ENCODE results near the gene ST3GAL3. TPM values are rescaled to one million over a fixed set of nuclear protein-coding genes. Genes with fewer than 3 reads are reported as not detected.

ST3GAL3 gene
- total and polyA plus RNA-seq, 10 of the 15 experiments (the other 5 are each of a cell fraction or from before 2014, with no cell fraction given), result 1.2 to 19.3 (median 11.0) TPM

GRCh38 chr1:43747736-43748135 is 40.4 kb downstream of the ST3GAL3 start:
- FAIRE-seq (no peak), ATAC-seq (no peak), DNase-seq (ENCODE audit: low read depth, low spot score) (no peak)
- ChIA-PET SMC1A (ENCODE audit: uncharacterized antibody, unreplicated experiment) (interaction anchor here (1.2 kb wide), 1 partner anchor 16 kb away, joined by 3 read pairs; no protein-coding TSS in a partner anchor), RAD21 (ENCODE audit: unreplicated experiment) (no interaction called here), POLR2A (no interaction called here), CTCF (interaction anchor here (0.7 kb wide), 1 partner anchor 94 kb away, joined by 4 read pairs; no protein-coding TSS in a partner anchor)
- in situ Hi-C loops (cut with MboI), result no loop called here
- Histone ChIP-seq H3K9me3 (replicated peaks; ENCODE audit: control insufficient read depth, insufficient read depth, low read length) (no peaks in the 10 kb centered on the region), H3K4me3 (no peak overlapping the region), H3K4me1 (ENCODE audit: control insufficient read depth, insufficient read depth, low read length) (no peaks in the 10 kb centered on the region), H2AFZ (ENCODE audit: control insufficient read depth, low read depth, low read length) (no peak overlapping the region), H4K20me1 (ENCODE audit: control insufficient read depth, insufficient read depth) (no peaks in the 10 kb centered on the region), H3K27me3 (replicated peaks in 1 of 2; ENCODE audit: control insufficient read depth in 2 of 2, insufficient read depth in 2 of 2, low read length in 1 of 2) (no peaks in the 10 kb centered on the region), H3K79me2 (ENCODE audit: control insufficient read depth, insufficient read depth, low read length) (no peaks in the 10 kb centered on the region), H3K36me3 (ENCODE audit: control insufficient read depth in 2 of 2, insufficient read depth in 2 of 2, low read length in 1 of 2) (no peaks in the 10 kb centered on the region), H3K27ac (ENCODE audit: control insufficient read depth, insufficient read depth) (no peak overlapping the region), H3K4me2 (ENCODE audit: control insufficient read depth, insufficient read depth) (no peak overlapping the region), H3K9ac (ENCODE audit: control insufficient read depth, insufficient read depth, low read length) (no peak overlapping the region)
- no TSS peak for BruUV-seq (replicated peaks)
- intact Hi-C loops (cut with micrococcal nuclease; ENCODE audit: unreplicated experiment), result no loop called here
- TF ChIP-seq EED (IDR thresholded peaks at IDR 0.05; ENCODE audit: low read depth), result no peak
- no peak for TF ChIP-seq TBL1XR1 (IDR thresholded peaks at IDR 0.05; ENCODE audit: low read depth, low read length)
- TF ChIP-seq SRF (IDR thresholded peaks at IDR 0.05; ENCODE audit: low read depth in 2 of 2, low read length in 2 of 2), result no peak
- TF ChIP-seq IRF3 (IDR thresholded peaks at IDR 0.05), result no peak
- 98% methylated on average over 4 of the region's 4 CpGs for WGBS (ENCODE audit: insufficient coverage, insufficient replicate concordance, low lambda C conversion rate, missing lambda C conversion rate)

- SMC1A ChIA-PET (ENCODE audit: uncharacterized antibody, unreplicated experiment), result interaction anchor here (1.1 to 1.6 kb wide), 4 partner anchors 12 to 193 kb away, joined by 3 to 6 read pairs (median 4); no protein-coding TSS in a partner anchor
- in situ Hi-C loops (cut with MboI), result no loop called here
- TF ChIP-seq JUNB (IDR thresholded peaks at IDR 0.05), result no peak
- TF ChIP-seq CBX5 (IDR thresholded peaks at IDR 0.05; ENCODE audit: low read depth), result no peak
- no peak for TF ChIP-seq SREBF1 (IDR thresholded peaks at IDR 0.05; ENCODE audit: low read length)
- TF ChIP-seq ZZZ3 (IDR thresholded peaks at IDR 0.05; ENCODE audit: control insufficient read depth, insufficient read length, low read depth), result no peak
- no peak for TF ChIP-seq STAT3 (IDR thresholded peaks at IDR 0.05; ENCODE audit: low read depth, low read length)
- no peak for TF ChIP-seq TAF1 (IDR thresholded peaks at IDR 0.05; ENCODE audit: borderline replicate concordance, low read depth, low read length)
- TF ChIP-seq SPI1 (IDR thresholded peaks at IDR 0.05; ENCODE audit: borderline replicate concordance, insufficient read depth, low read depth, low read length), result no peak
- TF ChIP-seq, protein P1, sequence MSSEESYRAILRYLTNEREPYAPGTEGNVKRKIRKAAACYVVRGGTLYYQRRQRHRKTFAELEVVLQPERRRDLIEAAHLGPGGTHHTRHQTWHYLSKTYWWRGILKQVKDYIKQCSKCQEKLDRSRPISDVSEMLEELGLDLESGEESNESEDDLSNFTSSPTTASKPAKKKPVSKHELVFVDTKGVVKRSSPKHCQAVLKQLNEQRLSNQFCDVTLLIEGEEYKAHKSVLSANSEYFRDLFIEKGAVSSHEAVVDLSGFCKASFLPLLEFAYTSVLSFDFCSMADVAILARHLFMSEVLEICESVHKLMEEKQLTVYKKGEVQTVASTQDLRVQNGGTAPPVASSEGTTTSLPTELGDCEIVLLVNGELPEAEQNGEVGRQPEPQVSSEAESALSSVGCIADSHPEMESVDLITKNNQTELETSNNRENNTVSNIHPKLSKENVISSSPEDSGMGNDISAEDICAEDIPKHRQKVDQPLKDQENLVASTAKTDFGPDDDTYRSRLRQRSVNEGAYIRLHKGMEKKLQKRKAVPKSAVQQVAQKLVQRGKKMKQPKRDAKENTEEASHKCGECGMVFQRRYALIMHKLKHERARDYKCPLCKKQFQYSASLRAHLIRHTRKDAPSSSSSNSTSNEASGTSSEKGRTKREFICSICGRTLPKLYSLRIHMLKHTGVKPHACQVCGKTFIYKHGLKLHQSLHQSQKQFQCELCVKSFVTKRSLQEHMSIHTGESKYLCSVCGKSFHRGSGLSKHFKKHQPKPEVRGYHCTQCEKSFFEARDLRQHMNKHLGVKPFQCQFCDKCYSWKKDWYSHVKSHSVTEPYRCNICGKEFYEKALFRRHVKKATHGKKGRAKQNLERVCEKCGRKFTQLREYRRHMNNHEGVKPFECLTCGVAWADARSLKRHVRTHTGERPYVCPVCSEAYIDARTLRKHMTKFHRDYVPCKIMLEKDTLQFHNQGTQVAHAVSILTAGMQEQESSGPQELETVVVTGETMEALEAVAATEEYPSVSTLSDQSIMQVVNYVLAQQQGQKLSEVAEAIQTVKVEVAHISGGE (CRISPR knock-in tag; IDR thresholded peaks at IDR 0.05), result no peak
- TF ChIP-seq YBX1 (IDR thresholded peaks at IDR 0.05), result no peak
- TF ChIP-seq SRF (IDR thresholded peaks at IDR 0.05; ENCODE audit: low read depth in 2 of 2, low read length in 2 of 2), result no peak
Observed at GRCh38 chr1:43750083-43750482, 42.7 kb downstream of the ST3GAL3 start.

More at GRCh38 chr1:43750083-43750482, 42.7 kb downstream of the ST3GAL3 start:
- Histone ChIP-seq H3K27ac (ENCODE audit: control insufficient read depth, insufficient read depth) (no peak overlapping the region), H3K4me3 (no peak overlapping the region), H3K9ac (ENCODE audit: control insufficient read depth, insufficient read depth, low read length) (no peak overlapping the region), H3K36me3 (ENCODE audit: control insufficient read depth in 2 of 2, insufficient read depth in 2 of 2, low read length in 1 of 2) (no peaks in the 10 kb centered on the region), H3K27me3 (replicated peaks in 1 of 2; ENCODE audit: control insufficient read depth in 2 of 2, insufficient read depth in 2 of 2, low read length in 1 of 2) (no peaks in the 10 kb centered on the region), H3K4me1 (ENCODE audit: control insufficient read depth, insufficient read depth, low read length) (no peaks in the 10 kb centered on the region), H3K4me2 (ENCODE audit: control insufficient read depth, insufficient read depth) (no peak overlapping the region), H3K9me3 (replicated peaks; ENCODE audit: control insufficient read depth, insufficient read depth, low read length) (no peaks in the 10 kb centered on the region), H2AFZ (ENCODE audit: control insufficient read depth, low read depth, low read length) (no peak overlapping the region), H4K20me1 (ENCODE audit: control insufficient read depth, insufficient read depth) (no peaks in the 10 kb centered on the region), H3K79me2 (ENCODE audit: control insufficient read depth, insufficient read depth, low read length) (no peaks in the 10 kb centered on the region)
- intact Hi-C loops (cut with micrococcal nuclease; ENCODE audit: unreplicated experiment), result no loop called here
- 95% methylated on average over 1 of the region's 1 CpG for WGBS (ENCODE audit: insufficient coverage, insufficient replicate concordance, low lambda C conversion rate, missing lambda C conversion rate)
- ChIA-PET POLR2A (no interaction called here), CTCF (interaction anchor here (1.0 kb wide), 1 partner anchor 189 kb away, joined by 3 read pairs; no protein-coding TSS in a partner anchor), RAD21 (ENCODE audit: unreplicated experiment) (interaction anchor here (1.6 to 2.3 kb wide), 2 partner anchors 14 to 16 kb away, joined by 6 to 7 read pairs; no protein-coding TSS in a partner anchor)
- ATAC-seq (no peak), FAIRE-seq (no peak), DNase-seq (ENCODE audit: low read depth, low spot score) (no peak)
- BruUV-seq (replicated peaks), result no TSS peak

Data from GM12878 (cell line).